HL-60 (cell line): ENCODE data around the gene PTPRD.

Source experiments
- GABPA ChIP-seq: IDR thresholded peaks from 2 replicates; pipeline ENCODE4 v1.6.1; 2012; ENCODE audit warnings: low read depth
- POLR2AphosphoS5 ChIP-seq: IDR thresholded peaks from 2 replicates; pipeline ENCODE4 v1.6.1; 2012; ENCODE audit warnings: low read depth
- REST ChIP-seq: IDR thresholded peaks from 2 replicates; pipeline ENCODE4 v1.6.1; 2012; ENCODE audit warnings: low read depth; ENCODE audit not compliant: insufficient replicate concordance
- TF ChIP-seq, protein P1 (sequence below): IDR thresholded peaks from one replicate; pipeline ENCODE4 v1.5.1; 2011; ENCODE audit warnings: low read length, control low read depth, inconsistent platforms; ENCODE audit not compliant: insufficient read depth

- TF ChIP-seq, protein P1, sequence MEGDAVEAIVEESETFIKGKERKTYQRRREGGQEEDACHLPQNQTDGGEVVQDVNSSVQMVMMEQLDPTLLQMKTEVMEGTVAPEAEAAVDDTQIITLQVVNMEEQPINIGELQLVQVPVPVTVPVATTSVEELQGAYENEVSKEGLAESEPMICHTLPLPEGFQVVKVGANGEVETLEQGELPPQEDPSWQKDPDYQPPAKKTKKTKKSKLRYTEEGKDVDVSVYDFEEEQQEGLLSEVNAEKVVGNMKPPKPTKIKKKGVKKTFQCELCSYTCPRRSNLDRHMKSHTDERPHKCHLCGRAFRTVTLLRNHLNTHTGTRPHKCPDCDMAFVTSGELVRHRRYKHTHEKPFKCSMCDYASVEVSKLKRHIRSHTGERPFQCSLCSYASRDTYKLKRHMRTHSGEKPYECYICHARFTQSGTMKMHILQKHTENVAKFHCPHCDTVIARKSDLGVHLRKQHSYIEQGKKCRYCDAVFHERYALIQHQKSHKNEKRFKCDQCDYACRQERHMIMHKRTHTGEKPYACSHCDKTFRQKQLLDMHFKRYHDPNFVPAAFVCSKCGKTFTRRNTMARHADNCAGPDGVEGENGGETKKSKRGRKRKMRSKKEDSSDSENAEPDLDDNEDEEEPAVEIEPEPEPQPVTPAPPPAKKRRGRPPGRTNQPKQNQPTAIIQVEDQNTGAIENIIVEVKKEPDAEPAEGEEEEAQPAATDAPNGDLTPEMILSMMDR = no peak
- no peak for TF ChIP-seq REST
- no peak for TF ChIP-seq POLR2AphosphoS5
- TF ChIP-seq GABPA = no peak
Measured at GRCh38 chr9:8613346-8613825, 1999.4 kb downstream of the PTPRD start.
